Glomerular endothelial cell (primary cell): ENCODE results near the gene ZNF26. TPM values are rescaled to one million over a fixed set of nuclear protein-coding genes. Genes with fewer than 3 reads are reported as not detected.
"Not testable (repeated sequence)": the region's sequence is repeated elsewhere in the genome, so short reads cannot be mapped to it uniquely, and the experiment has no call there.

Source experiments
- DNase-seq: peaks from one replicate; pipeline ENCODE4 v3.0.0-alpha.2; 2011; ENCODE audit warnings: low read depth, low spot score; ENCODE audit errors: extremely low read depth
- total RNA-seq: library from RNA; depleted of rRNA; stranded (reverse); fragments of >200 nt; gene quantifications from 2 replicates; pipeline ENCODE4 v1.2.3, GENCODE V29; 2015

ZNF26 gene
- total RNA-seq, 1 donor from 2014 or later: 6.5 TPM

- DNase-seq: no peak
Measured at GRCh38 chr12:132955094-132956010, 30.8 kb upstream of the ZNF26 start.

- DNase-seq: no peak
Measured at GRCh38 chr12:132956011-132956788, 30.0 kb upstream of the ZNF26 start, which contains the start of gene ZNF605. Gene ZNF605, minus strand, starts transcription at chr12:132956306. Its CDS starts 10,671 bp downstream, at chr12:132945635.

- not testable (repeated sequence) for DNase-seq
Measured at GRCh38 chr12:132961790-132962189, 24.4 kb upstream of the ZNF26 start.

GRCh38 chr12:132963947-132964346, 22.2 kb upstream of the ZNF26 start:
- not testable (repeated sequence) for DNase-seq

- no peak for DNase-seq
Measured at GRCh38 chr12:132965796-132966195, 20.4 kb upstream of the ZNF26 start.

GRCh38 chr12:132966676-132967415, 19.3 kb upstream of the ZNF26 start:
- no peak for DNase-seq

- no peak for DNase-seq
Measured at GRCh38 chr12:132967736-132968135, 18.4 kb upstream of the ZNF26 start.

GRCh38 chr12:132972374-132972773, 13.8 kb upstream of the ZNF26 start:
- no peak for DNase-seq

GRCh38 chr12:132976870-132977269, 9.3 kb upstream of the ZNF26 start:
- DNase-seq: not testable (repeated sequence)

GRCh38 chr12:132986885-132987225, 688 bp downstream of the ZNF26 start:
- DNase-seq: no peak

- no peak for DNase-seq
Measured at GRCh38 chr12:132998741-132999140, 12.6 kb downstream of the ZNF26 start.

GRCh38 chr12:133010657-133011297, 24.6 kb downstream of the ZNF26 start:
- DNase-seq: no peak

- DNase-seq: no peak
Measured at GRCh38 chr12:133023566-133023965, 37.4 kb downstream of the ZNF26 start.

- DNase-seq: no peak
Measured at GRCh38 chr12:133026996-133027395, 40.8 kb downstream of the ZNF26 start.

GRCh38 chr12:133037207-133038005, 51.2 kb downstream of the ZNF26 start, which contains the start of gene ZNF84:
Gene ZNF84, plus strand, starts transcription at chr12:133037509. Its CDS starts 3,959 bp downstream, at chr12:133041468.
- DNase-seq: peak; percentile 83

- no peak for DNase-seq
Measured at GRCh38 chr12:133038118-133038709, 52.0 kb downstream of the ZNF26 start.

- no peak for DNase-seq
Measured at GRCh38 chr12:133046698-133047097, 60.5 kb downstream of the ZNF26 start.

- DNase-seq: no peak
Measured at GRCh38 chr12:133057446-133057845, 71.3 kb downstream of the ZNF26 start.
